Sigmoid colon (tissue), 7 donors: Measurements from ENCODE around the gene HBG2. TPM values are rescaled to one million over a fixed set of nuclear protein-coding genes. Genes with fewer than 3 reads are reported as not detected.

Experiments used
- DNase-seq: peaks from one replicate; pipeline ENCODE4 v3.0.0-alpha.2; 2019
- H3K27ac ChIP-seq, 4 donors: fragments of 200-600 bp; sonication (generic); one replicate each; pipeline ENCODE4 v1.5.1; 2016 to 2019; ENCODE audit warnings: mild to moderate bottlenecking in 1 of 4
- H3K27me3 ChIP-seq, 3 donors: fragments of 200-600 bp; sonication (generic); one replicate each; pipeline ENCODE4 v1.5.1; 2019; ENCODE audit warnings: mild to moderate bottlenecking in 1 of 3
- H3K36me3 ChIP-seq, 4 donors: fragments of 200-600 bp; sonication (generic); one replicate each; pipeline ENCODE4 v1.5.1; 2016 to 2019
- H3K4me1 ChIP-seq, 4 donors: fragments of 200-600 bp; sonication (generic); one replicate each; pipeline ENCODE4 v1.5.1; 2017 to 2019
- H3K4me3 ChIP-seq, 4 donors: fragments of 200-600 bp; sonication (generic); one replicate each; pipeline ENCODE4 v1.5.1; 2017 to 2019; ENCODE audit warnings: mild to moderate bottlenecking in 2 of 4, moderate library complexity in 1 of 4
- H3K9me3 ChIP-seq, 4 donors: fragments of 200-600 bp in 3 of 4; sonication (generic) in 3 of 4; one replicate each; pipeline versions ENCODE4 v1.5.1 to v1.6.1; 2013 to 2019
- CTCF ChIP-seq, 4 experiments: fragments of 450-650 bp in 3 of 4; fragments of 200-600 bp in 1 of 4; IDR thresholded peaks; one replicate each; pipeline ENCODE4 v1.5.1; 2016 to 2019; ENCODE audit warnings: antibody characterized with exemption in 4 of 4, mild to moderate bottlenecking in 3 of 4, moderate library complexity in 2 of 4
- EP300 ChIP-seq, 4 donors: sonication (generic); formaldehyde crosslinking; IDR thresholded peaks; one replicate each; pipeline ENCODE4 v1.6.1; 2017; ENCODE audit warnings: antibody characterized with exemption in 4 of 4
- POLR2A ChIP-seq, 2 donors: fragments of 450-650 bp; IDR thresholded peaks; one replicate each; pipeline ENCODE4 v1.6.1; 2016; ENCODE audit warnings: antibody characterized with exemption in 2 of 2, mild to moderate bottlenecking in 2 of 2, moderate library complexity in 2 of 2
- POLR2AphosphoS5 ChIP-seq, 4 donors: sonication (generic); formaldehyde crosslinking; IDR thresholded peaks; one replicate each; pipeline ENCODE4 v1.6.1; 2017; ENCODE audit warnings: antibody characterized with exemption in 4 of 4
- WGBS, 2 donors: extraction: QIAGEN DNeasy Blood & Tissue Kit; methylation state at CpG; one replicate each; pipeline ENCODE4 v1.1.7; 2013; 5-methylcytosine and 5-hydroxymethylcytosine counted together
- intact Hi-C: fragments of 100-400 bp; cut with DNase I; formaldehyde crosslinking; loops from one replicate; pipeline ENCODE4 v1.15.1; 2023
- polyA plus RNA-seq, 3 donors: library from polyadenylated mRNA; stranded (reverse); fragments of 200-250 nt; gene quantifications; one replicate each; pipeline ENCODE4 v1.2.3, GENCODE V29; 2013
- total RNA-seq, 4 donors: library from RNA; depleted of rRNA; stranded (reverse); fragments of >200 nt; gene quantifications; one replicate each; pipeline ENCODE4 v1.1.0, GENCODE V29; 2016
- donor health status: healthy with polysubstance abuse.
- donor health status: Bipolar disorder and iron deficiency.
- donor health status: healthy.

The HBG2 gene
- total and polyA plus RNA-seq, 7 donors, result not detected

- no peak overlapping the region for H3K27ac ChIP-seq
- WGBS, 2 donors, result 14 to 40% methylated on average over 1 of the region's 1 CpG
- no peaks in the 10 kb centered on the region for H3K9me3 ChIP-seq
- intact Hi-C loops, result no loop called here
- no peak for DNase-seq
- no peak overlapping the region for H3K4me3 ChIP-seq
- TF ChIP-seq POLR2AphosphoS5 (IDR thresholded peaks at IDR 0.05) (no peak), CTCF (IDR thresholded peaks at IDR 0.05) (peak in 1 of 4 experiments; percentile 31)
- no peaks in the 10 kb centered on the region for H3K27me3 ChIP-seq
- no peaks in the 10 kb centered on the region for H3K36me3 ChIP-seq
- no peaks in the 10 kb centered on the region for H3K4me1 ChIP-seq
Measured at GRCh38 chr11:5204787-5205186, 49.8 kb downstream of the HBG2 start.

GRCh38 chr11:5203366-5203765 lies 51.2 kb downstream of the HBG2 start:
- Histone ChIP-seq H3K4me1 (no peaks in the 10 kb centered on the region), H3K36me3 (no peaks in the 10 kb centered on the region), H3K9me3 (no peaks in the 10 kb centered on the region), H3K4me3 (no peak overlapping the region), H3K27me3 (no peaks in the 10 kb centered on the region), H3K27ac (no peak overlapping the region)
- no peak for DNase-seq
- 66 to 87% methylated on average over 2 of the region's 2 CpGs for WGBS, 2 donors
- TF ChIP-seq POLR2A (IDR thresholded peaks at IDR 0.05), result no peak
- no peak for TF ChIP-seq POLR2AphosphoS5 (IDR thresholded peaks at IDR 0.05)
- no peak for TF ChIP-seq CTCF (IDR thresholded peaks at IDR 0.05)
- no peak for TF ChIP-seq EP300 (IDR thresholded peaks at IDR 0.05)
- intact Hi-C loops, result no loop called here

Other genes with a start within 250 kb of the HBG2 start
- gene OR52J3, start 208.3 kb downstream of the HBG2 start, total RNA-seq, result not detected
- not detected for gene OR52J3, start 208.3 kb downstream of the HBG2 start, polyA plus RNA-seq
- gene OR52E2, start 195.2 kb downstream of the HBG2 start, total RNA-seq, result not detected
- gene OR52E2, start 195.2 kb downstream of the HBG2 start, polyA plus RNA-seq, result not detected
- not detected for gene OR52E1, start 185.2 kb downstream of the HBG2 start, total RNA-seq
- gene OR52E1, start 185.2 kb downstream of the HBG2 start, polyA plus RNA-seq, result not detected
- not detected for gene OR52A5, start 116.4 kb downstream of the HBG2 start, total RNA-seq
- gene OR52A5, start 116.4 kb downstream of the HBG2 start, polyA plus RNA-seq, result not detected
- not detected for gene OR52A1, start 100.0 kb downstream of the HBG2 start, total RNA-seq
- not detected for gene OR52A1, start 100.0 kb downstream of the HBG2 start, polyA plus RNA-seq
- not detected for gene OR51V1, start 54.1 kb downstream of the HBG2 start, total RNA-seq
- gene OR51V1, start 54.1 kb downstream of the HBG2 start, polyA plus RNA-seq, result not detected
- gene HBB, start 27.7 kb downstream of the HBG2 start, total RNA-seq, result 10 to 100 TPM in 1 of 4 donors, 1 to 10 TPM in 3; 2.5 to 57.3 (median 5.8) TPM
- gene HBB, start 27.7 kb downstream of the HBG2 start, polyA plus RNA-seq, result 1 to 10 TPM in 2 of 3 donors, not detected in 1; 1.6 to 3.3 TPM
- gene HBD, start 20.3 kb downstream of the HBG2 start, total RNA-seq, result not detected
- gene HBD, start 20.3 kb downstream of the HBG2 start, polyA plus RNA-seq, result not detected
- not detected for gene HBG1, start 4.9 kb downstream of the HBG2 start, total RNA-seq
- not detected for gene HBG1, start 4.9 kb downstream of the HBG2 start, polyA plus RNA-seq
- not detected for gene HBE1, start 15.2 kb upstream of the HBG2 start, total RNA-seq
- gene HBE1, start 15.2 kb upstream of the HBG2 start, polyA plus RNA-seq, result not detected
- gene OR51B4, start 47.2 kb upstream of the HBG2 start, total RNA-seq, result not detected
- gene OR51B4, start 47.2 kb upstream of the HBG2 start, polyA plus RNA-seq, result not detected
- gene OR51B2, start 69.5 kb upstream of the HBG2 start, total RNA-seq, result 1 to 10 TPM in 1 of 4 donors, under 1 TPM in 1, not detected in 2; 0.66 to 1.1 TPM
- gene OR51B2, start 69.5 kb upstream of the HBG2 start, polyA plus RNA-seq, result not detected
- 1 to 10 TPM in 1 of 4 donors, not detected in 3; 1.3 TPM for gene OR51B5, start 88.7 kb upstream of the HBG2 start, total RNA-seq
- gene OR51B5, start 88.7 kb upstream of the HBG2 start, polyA plus RNA-seq, result not detected
- gene OR51B6, start 96.7 kb upstream of the HBG2 start, total RNA-seq, result not detected
- gene OR51B6, start 96.7 kb upstream of the HBG2 start, polyA plus RNA-seq, result not detected
- gene OR51M1, start 129.0 kb upstream of the HBG2 start, total RNA-seq, result not detected
- gene OR51M1, start 129.0 kb upstream of the HBG2 start, polyA plus RNA-seq, result under 1 TPM in 1 of 3 donors, not detected in 2; under 0.01 TPM
- not detected for gene OR51Q1, start 167.3 kb upstream of the HBG2 start, total RNA-seq
- not detected for gene OR51Q1, start 167.3 kb upstream of the HBG2 start, polyA plus RNA-seq
- 1 to 10 TPM in 1 of 4 donors, not detected in 3; 2.2 TPM for gene OR51I1, start 186.7 kb upstream of the HBG2 start, total RNA-seq
- not detected for gene OR51I1, start 186.7 kb upstream of the HBG2 start, polyA plus RNA-seq
- gene OR51I2, start 194.5 kb upstream of the HBG2 start, total RNA-seq, result not detected
- gene OR51I2, start 194.5 kb upstream of the HBG2 start, polyA plus RNA-seq, result not detected
- gene OR52D1, start 233.9 kb upstream of the HBG2 start, total RNA-seq, result not detected
- gene OR52D1, start 233.9 kb upstream of the HBG2 start, polyA plus RNA-seq, result not detected